Fibroblast of gingiva (primary cell): ENCODE data around the gene STK38L.

Source experiments
- DNase-seq: peaks from one replicate; pipeline ENCODE4 v3.0.0-alpha.2; 2011; ENCODE audit warnings: low read depth

Gene STK38L

DNA sequence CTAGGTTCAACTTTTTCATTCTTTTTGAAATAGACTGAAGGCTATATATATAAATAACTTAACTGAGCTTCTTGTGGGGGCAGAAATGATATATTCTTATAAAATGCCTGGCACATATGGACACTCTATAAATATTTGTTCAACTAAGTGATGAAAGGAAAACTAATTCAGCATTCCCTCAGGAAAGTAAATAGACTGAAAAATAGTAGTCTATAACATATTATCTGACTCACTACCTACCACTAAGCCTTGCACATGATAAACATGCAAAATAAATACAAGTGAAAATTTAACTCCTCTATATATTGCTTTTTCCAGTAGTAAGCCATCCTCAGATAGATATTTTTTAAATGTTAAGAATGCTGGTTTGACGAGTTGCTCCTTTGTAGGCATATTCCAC, 72.9 kb downstream of the STK38L start:
- DNase-seq: no peak

DNA sequence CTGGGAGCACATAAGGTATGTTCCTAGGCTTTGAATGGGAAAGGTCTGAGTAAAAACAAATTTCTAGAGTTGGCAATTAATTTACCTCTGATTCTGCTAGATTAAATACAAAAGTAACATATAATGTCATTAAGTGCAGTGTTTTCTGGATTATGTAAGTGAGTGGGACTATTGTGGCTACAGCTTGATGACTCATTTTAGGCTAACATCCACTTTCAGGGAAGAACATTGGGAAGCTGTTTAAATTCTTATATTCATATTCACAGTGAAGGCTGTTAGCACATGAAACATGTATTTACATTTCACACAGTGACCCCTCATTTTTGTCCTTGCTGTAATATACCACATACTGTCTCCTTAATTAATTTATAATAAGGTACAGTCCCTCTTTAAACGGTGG, 75.3 kb downstream of the STK38L start:
- DNase-seq: peak; percentile 32

DNA sequence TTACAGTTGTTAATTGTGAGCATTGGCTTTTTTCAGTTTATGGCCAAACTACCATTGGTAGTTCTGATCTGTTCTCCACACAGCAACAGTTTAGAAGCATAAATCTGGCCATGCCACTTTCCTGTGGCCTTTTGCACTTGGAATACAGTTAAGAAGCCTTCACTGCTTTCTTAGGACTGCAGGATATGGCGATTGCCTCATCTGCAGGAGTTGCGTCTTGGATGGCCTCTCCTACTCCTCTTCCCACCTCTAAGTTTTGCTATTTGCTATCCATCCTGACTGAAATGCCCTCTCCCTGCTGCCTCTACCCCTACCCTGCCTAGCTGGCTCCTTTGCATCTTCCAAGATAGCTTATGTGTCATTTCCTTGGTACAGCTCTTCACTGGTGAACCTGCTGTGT, 75.8 kb downstream of the STK38L start:
- DNase-seq: no peak

- no peak for DNase-seq
Measured at GRCh38 chr12:27324530-27324929, 80.4 kb downstream of the STK38L start.

GRCh38 chr12:27330846-27331245, 86.8 kb downstream of the STK38L start:
- peak; percentile 11 for DNase-seq

DNA sequence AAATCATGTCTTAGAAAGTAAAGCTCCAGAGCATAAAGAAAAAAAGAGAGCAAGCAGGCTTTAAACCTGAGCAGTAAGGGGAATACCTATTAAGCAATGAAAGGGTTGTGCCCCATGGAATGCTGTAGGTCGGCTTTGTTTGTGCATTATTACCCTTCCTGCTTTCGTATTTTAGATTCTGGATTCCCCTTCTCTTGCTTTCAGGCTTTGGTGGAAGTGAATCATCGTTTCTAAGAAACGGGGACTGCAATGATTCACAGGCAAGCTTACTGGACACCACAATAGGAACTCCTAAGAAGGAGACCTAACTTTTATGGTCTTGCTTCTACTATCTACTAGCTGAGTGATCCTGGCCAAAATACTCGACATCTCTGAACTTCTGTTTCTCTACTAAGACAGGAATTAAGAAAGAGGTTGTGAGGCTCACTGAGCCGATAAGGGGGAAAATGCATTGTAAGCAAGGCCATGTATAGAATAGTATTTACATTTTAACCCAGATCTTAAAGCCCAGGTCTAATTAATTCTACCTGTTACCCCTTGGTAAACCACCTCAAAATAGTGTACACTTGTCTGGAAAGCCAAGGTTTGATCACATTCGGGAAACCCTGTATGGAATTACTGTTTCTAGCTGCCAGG, 87.3 kb downstream of the STK38L start:
- DNase-seq: peak; percentile 79

- peak; percentile 5 for DNase-seq
Measured at GRCh38 chr12:27331927-27332324, 87.8 kb downstream of the STK38L start.

DNA sequence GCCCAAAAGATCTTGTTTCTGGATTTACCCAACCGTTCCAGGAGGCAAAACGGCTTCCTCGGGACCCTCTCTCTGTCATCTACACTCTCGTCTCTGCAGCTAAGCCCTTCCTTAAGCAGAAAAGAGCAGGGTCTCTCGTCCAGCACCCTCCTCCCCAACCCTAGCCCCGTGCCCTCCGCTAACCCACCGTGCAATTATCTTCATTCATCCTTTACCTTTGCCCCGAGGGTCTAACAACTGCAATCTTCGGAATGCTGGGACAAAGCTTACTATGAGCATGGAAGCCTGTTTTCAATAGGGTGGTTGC, 88.3 kb downstream of the STK38L start:
- DNase-seq: no peak

- peak; percentile 14 for DNase-seq
Measured at GRCh38 chr12:27332714-27333402, 88.8 kb downstream of the STK38L start, which contains the start of gene BMAL2. Gene BMAL2, plus strand, starts transcription at chr12:27332836. Its CDS starts 237 bp downstream, at chr12:27333073.

DNA sequence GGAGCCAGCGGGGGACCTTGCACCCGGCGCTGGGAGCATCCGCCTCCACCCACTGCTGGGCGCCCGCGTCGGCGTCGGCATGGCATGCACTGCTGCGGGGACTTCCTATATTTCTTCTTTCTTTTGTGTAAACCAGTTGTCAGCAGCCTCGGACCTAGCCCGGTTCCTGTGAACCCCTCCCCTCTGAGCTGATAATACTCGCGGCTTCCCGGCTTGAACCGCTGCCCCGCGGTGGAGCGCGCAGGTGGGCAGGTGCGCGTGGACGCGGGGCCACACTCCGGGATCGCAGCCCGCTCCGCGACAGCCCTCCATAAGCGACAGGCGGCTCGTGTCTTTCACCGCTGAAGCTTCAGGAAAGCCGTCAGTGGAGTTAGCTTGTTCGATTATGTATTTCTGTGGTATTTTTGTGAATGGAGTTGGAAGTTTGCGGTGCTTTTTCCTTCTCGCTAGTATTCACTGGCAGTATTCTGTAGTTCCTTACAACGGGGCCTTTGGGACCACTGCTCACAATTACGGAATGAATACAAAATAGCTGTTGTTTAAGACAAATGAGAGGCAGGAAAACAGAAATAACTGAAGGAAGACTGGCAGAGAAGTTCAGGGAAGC, 89.4 kb downstream of the STK38L start:
- DNase-seq: no peak

- no peak for DNase-seq
Measured at GRCh38 chr12:27334042-27334720, 90.1 kb downstream of the STK38L start.

DNA sequence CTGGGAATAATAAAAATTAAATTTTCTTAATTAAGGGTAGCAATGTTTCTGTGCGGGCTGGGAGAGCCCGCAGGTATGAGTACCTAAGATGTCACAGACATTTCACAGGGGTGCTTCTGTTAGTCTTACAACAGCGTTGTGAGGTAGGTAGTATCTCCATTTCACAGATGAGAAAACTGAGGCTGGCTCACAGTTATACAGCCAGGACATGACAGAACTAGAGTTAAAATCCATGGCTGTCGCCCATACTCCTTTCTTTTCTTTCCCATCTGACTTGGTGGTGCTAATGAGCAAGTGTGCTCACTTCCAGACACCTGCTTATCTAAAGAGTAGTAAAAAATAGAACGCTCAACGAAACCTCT, 90.6 kb downstream of the STK38L start:
- DNase-seq: no peak

DNA sequence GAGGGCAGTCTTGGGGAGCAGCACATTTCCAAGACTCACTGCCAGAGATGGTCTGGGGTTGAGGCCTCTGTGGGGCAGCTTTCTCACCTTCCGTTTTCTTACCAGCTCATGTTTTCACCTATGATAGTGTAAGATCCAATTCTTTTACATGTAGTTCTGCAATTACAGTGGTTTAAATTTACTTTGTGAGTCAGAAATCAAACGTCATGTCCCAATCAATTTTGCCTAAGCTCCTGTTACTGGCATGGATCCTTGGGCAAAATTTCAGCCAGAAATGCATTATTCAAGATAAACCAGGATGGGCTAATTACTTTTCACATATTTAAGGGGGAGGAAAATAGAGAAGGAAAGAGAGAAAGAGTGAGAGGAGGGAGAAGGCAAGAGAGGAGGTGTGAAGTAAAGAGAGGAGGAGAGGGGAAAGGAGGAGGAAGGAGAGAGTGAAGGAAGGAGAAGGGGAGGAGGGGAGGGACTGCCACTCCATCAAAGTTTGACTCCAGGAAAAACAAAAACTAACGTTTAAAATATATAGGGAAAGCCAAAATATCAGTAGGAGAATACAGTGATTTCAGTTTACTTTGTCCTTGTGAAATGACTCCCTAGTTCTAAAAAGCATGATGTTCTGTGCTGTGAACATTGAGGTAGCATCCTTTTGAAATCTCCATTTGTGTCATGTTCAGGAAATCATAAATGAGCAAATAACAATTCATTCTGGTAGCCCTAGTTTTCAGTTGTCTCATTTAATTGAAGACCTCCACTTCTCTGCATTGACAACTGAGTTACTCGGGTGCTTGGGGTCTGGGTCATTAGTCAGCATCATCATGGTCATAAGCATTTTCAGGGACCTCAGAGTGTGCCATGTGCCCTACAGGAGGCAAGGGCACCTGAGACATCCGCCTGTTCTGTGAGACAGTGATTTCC, 91.5 kb downstream of the STK38L start:
- DNase-seq: peak; percentile 19

DNA sequence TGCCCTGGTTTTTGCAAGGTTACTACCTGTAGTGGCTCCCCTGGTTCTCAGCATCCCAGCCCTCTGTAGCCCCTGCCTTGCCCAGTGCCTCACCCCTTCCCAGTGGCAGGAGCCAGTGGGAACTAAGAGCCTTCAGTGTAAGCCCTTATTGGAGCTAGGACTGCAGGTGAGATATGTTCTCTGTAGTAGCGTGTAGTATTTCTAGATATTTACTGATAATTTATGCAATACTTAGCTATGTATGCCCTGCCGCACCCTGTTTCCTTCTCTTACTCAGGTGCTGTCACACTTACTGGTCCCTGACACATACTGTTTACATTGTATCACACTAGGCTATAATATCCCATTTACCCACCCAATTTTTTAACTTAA, 92.2 kb downstream of the STK38L start:
- DNase-seq: no peak

DNA sequence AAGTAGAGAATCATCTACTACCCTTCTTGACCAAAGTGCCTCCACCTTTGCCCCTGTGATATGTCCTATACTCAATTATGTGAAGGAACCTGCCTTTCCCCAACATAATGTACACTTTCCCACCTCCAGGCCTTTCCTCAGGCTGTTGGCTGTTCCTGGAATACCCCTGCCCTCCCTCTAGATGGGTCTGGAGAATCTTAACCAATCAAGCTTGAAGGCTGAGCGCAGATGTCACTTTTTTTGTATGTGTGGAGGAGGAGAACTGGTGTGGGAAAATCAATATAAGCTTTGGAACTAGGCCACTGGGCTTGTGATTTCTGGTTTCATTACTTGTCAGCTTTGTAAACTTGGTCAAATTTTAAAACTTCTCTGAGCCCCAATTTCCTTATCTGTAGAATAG, 93.3 kb downstream of the STK38L start:
- DNase-seq: no peak

DNA sequence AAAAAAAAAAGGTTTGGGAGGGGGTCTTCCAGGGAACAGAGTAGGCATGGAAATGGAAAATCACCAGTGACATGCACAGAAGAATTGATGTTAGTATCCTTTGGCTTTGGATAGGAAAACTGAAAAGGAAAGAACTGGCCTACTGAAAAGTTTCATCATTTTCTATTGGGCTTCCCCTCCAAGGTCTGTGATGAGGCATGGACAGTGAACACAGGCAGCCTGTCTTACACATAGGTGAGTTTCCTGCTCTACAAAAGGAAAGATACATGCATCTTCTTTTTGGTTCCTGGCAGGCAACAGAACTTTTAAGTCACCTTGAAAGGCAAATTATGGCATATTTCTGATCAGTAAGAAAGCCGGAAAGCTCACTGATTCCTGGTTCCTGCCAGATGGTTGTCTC, 94.4 kb downstream of the STK38L start:
- no peak for DNase-seq

- DNase-seq: peak; percentile 23
Measured at GRCh38 chr12:27340971-27341370, 96.9 kb downstream of the STK38L start.

DNA sequence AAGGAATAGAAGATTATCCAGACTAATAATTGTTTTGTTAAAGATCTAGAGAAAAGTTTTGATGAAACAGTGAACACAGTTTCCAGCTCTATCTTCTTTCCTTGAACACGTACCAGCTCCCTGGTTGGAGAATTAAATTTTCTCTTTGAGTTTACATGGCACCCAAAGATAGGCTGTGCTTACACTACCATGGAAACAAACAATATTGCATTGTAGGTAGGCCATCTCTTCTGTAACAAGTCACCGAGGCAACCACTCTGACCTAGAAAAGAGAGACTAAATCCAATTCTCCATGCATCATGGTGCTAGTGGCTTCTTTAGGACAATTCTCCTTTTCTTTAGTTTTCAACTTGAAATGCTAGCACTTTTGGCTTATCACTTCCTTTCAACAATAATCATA, 98.5 kb downstream of the STK38L start:
- DNase-seq: no peak

GRCh38 chr12:27343255-27344000, 99.3 kb downstream of the STK38L start:
- peak; percentile 76 for DNase-seq

GRCh38 chr12:27344246-27344645, 100.2 kb downstream of the STK38L start:
- DNase-seq: no peak

DNA sequence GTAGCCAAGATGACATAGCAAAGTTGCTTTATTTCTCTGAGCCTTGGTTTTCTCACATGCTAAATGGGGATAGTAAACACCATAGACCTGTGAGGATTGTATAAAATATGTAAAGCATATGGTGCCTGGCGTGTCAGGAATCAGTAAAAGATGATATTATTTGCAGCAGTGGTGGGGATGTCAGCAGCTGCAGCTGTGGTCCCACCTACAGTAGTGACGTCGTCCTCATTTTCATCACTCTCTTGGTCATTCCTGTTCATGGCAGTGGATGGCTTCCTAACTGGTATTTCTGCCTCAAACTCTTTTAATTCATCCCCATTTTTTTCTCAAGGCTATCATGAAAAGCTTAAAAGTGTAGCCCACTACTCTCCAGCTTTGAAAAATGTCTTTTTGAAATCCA, 100.7 kb downstream of the STK38L start:
- DNase-seq: no peak
